ENCODE data around the gene COL8A2.

COL8A2 gene

DNA sequence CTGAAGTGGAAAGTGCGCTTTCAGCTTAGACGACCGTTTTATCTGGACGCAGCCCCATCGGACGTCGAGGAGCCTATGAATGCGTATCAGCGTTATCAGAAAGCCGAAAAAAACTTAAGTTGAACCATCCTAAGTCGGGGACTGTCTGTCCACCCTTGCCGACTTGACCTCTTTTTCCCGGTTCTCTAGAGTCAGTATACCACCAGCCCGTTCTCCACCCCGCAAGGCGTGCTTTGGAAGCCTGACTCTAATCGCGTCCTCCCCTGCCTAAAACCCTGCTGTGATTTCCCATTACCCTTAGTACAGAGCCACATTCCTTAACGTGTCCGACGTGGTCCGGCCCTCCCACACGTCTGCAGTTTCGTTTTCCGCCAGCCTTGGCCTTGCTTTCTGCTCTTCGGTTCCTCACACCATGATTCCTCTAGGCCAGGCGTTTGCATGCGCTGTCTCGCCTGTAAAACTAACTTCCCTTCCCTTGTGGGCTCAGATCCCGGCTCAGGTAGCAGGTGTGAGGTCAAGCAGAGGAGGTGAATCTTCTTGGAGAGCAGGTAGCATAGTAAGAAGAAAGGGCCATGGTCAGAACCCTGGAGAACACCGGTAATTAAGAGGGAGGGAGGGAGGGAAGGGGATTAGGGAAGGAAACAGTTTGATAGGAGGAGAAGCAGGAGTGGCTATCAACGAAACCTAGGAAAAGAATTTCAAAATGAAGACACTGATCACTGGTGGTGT, 35.5 kb downstream of the COL8A2 start:
- H3K4me3 ChIP-seq (ENCODE audit: low read depth, low read length) = peak overlapping the region; percentile 94
- no peak for DNase-seq (ENCODE audit: low read depth, low spot score)
- CTCF ChIA-PET = interaction anchor here (2.1 to 2.4 kb wide), 2 partner anchors 10 to 45 kb away, joined by 7 to 15 read pairs; no protein-coding TSS in a partner anchor
- POLR2A ChIA-PET = no interaction called here
- TF ChIP-seq, protein P1, sequence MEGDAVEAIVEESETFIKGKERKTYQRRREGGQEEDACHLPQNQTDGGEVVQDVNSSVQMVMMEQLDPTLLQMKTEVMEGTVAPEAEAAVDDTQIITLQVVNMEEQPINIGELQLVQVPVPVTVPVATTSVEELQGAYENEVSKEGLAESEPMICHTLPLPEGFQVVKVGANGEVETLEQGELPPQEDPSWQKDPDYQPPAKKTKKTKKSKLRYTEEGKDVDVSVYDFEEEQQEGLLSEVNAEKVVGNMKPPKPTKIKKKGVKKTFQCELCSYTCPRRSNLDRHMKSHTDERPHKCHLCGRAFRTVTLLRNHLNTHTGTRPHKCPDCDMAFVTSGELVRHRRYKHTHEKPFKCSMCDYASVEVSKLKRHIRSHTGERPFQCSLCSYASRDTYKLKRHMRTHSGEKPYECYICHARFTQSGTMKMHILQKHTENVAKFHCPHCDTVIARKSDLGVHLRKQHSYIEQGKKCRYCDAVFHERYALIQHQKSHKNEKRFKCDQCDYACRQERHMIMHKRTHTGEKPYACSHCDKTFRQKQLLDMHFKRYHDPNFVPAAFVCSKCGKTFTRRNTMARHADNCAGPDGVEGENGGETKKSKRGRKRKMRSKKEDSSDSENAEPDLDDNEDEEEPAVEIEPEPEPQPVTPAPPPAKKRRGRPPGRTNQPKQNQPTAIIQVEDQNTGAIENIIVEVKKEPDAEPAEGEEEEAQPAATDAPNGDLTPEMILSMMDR (IDR thresholded peaks at IDR 0.05; ENCODE audit: insufficient read depth, low read length, missing control alignments) = no peak

DNA sequence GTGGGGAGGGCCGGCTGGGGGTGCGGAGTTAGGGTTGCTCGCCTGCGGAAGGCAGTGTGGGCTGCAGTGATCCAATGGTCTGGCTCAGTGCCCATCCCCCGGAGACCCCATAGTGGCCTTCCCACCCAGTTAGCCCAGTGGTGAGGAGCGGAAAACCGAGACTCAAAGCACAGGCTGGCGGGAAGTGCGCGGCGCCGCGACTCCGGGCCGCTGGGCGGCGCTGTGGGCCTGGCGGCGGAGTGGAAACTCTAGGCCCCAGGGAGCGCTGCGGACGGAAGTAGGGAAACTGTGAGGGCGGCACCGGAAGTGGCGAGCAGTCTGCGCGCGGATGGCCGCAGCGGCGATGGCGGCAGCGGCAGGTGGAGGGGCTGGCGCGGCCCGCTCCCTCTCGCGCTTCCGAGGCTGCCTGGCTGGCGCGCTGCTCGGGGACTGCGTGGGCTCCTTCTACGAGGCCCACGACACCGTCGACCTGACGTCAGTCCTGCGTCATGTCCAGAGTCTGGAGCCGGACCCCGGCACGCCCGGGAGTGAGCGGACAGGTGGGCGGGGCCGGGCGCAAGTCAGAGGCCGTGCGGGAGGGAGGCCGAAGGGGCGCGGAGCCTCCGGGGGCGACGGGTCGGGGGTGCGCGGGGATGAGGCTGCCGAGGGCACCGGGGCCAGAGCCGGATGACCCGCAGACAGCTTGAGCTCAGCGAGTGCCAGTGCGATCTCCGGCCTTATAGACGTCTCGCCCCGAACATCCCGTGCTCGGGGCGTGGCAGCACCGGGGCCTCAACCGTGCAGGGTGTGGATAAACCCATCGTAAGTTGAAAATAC, 36.2 kb downstream of the COL8A2 start, which contains the start of gene ADPRS:
Gene ADPRS, plus strand, starts transcription at position 316 of the 816 bp plus-strand sequence. Its CDS starts 13 bp downstream, at position 329.
- peak within 1 kb of the TSS; percentile 94 for H3K4me3 ChIP-seq (ENCODE audit: low read depth, low read length)
- TF ChIP-seq, protein P1 (IDR thresholded peaks at IDR 0.05; ENCODE audit: insufficient read depth, low read length, missing control alignments) = peak; percentile 98
- no peak for DNase-seq (ENCODE audit: low read depth, low spot score)
- ChIA-PET CTCF (interaction anchor here (1.8 to 2.4 kb wide), 2 partner anchors 46 kb away, joined by 6 to 15 read pairs; no protein-coding TSS in a partner anchor), POLR2A (no interaction called here)

DNA sequence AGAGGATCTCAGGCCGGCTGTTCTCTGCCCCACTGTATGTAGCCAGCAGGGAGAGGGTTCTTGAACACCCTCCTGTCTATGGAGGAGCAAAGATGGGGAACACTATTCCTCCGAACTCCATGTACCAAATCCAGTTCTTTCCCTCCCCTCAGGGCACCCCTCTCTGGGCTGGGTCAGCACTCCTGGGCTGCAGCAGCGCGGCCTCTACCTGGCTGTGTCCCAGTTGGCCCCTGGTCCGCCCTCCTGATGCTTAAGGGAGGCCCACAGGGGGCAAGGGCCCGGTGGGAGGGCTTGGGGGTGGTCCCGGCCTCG, 36.8 kb downstream of the COL8A2 start:
- H3K4me3 ChIP-seq (ENCODE audit: low read depth, low read length) = peak overlapping the region; percentile 55
- CTCF ChIA-PET = interaction anchor here (0.7 to 1.8 kb wide), 2 partner anchors 46 to 97 kb away, joined by 3 to 6 read pairs; no protein-coding TSS in a partner anchor
- POLR2A ChIA-PET = no interaction called here
- no peak for DNase-seq (ENCODE audit: low read depth, low spot score)
- TF ChIP-seq, protein P1 (IDR thresholded peaks at IDR 0.05; ENCODE audit: insufficient read depth, low read length, missing control alignments) = no peak

DNA sequence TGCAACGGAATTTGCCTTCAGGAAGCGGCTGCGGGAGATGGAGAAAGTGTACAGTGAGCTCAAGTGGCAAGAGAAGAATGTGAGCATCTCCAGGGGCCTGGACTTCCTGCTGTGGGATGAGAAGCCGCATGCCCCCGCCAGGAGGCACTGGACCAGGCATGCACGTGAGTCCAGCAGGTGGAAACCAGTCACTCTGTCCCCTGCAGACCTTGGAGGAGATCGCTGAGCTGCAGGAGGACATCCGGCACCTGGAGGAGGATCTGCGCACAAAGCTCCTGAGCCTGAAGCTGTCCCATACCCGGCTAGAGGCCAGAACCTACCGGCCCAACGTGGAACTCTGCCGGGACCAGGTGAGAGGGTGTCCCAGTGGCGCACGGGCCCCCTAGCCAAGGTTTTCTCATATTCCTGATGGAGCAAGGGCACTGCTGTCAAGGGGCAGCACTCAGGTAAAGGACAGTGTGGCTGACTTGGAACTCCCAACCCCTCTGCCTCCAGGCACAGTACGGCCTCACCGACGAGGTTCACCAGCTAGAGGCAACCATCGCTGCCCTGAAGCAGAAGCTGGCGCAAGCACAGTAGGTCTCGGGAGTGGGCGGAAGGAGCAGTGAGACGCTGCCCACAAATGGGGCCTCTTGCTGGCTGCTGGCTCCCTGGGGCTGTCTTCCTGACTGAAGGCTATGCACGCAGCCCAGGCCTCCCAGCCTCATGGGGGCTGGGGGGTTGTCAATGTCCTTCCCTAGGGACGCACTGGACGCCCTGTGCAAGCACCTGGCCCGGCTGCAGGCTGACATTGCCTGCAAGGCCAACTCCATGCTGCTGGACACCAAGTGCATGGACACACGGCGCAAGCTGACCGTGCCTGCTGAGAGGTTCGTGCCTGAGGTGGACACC, 37.5 kb downstream of the COL8A2 start:
- POLR2A ChIA-PET = no interaction called here
- CTCF ChIA-PET = interaction anchor here (0.7 to 1.8 kb wide), 9 partner anchors 7 to 156 kb away, joined by 3 to 6 read pairs (median 4); partner anchors contain the start of gene AGO3
- H3K4me3 ChIP-seq (ENCODE audit: low read depth, low read length) = no peak overlapping the region
- TF ChIP-seq, protein P1 (IDR thresholded peaks at IDR 0.05; ENCODE audit: insufficient read depth, low read length, missing control alignments) = no peak
- no peak for DNase-seq (ENCODE audit: low read depth, low spot score)

DNA sequence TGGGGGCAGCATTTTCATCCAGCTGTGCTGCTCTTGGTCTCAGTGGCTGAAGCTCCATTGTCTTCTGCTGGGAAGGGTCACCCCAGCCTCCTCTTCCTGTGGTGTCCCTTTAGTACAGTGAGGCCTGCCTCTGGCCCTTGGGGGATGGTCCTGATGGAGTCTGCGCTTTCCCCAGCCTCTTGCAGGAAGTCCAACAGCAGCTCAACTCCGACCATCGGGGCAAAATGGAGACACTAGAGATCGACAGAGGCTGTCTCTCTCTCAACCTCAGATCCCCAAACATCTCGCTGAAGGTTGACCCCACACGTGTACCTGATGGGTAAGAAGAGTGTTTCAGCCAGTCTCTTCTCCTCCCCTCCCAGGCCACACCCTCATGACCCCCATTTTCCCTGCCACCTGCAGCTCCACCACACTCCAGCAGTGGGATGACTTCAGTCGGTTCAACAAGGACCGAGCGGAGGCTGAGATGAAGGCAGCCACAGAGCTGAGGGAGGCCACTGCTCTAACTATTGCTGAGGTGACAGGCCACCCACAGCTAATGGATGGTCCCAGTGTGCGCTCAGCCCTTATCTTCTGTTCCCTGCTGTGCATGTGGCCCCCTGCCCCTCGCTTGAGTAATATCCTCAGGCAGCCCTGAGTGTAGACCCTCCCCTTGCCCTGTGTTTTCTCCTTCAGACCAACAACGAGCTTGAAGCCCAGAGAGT, 38.3 kb downstream of the COL8A2 start:
- DNase-seq (ENCODE audit: low read depth, low spot score) = no peak
- POLR2A ChIA-PET = no interaction called here
- CTCF ChIA-PET = interaction anchor here (0.9 to 1.8 kb wide), 8 partner anchors 8 to 156 kb away, joined by 3 to 6 read pairs (median 4); partner anchors contain the start of gene AGO3
- no peak overlapping the region for H3K4me3 ChIP-seq (ENCODE audit: low read depth, low read length)
- TF ChIP-seq, protein P1 (IDR thresholded peaks at IDR 0.05; ENCODE audit: insufficient read depth, low read length, missing control alignments) = no peak
